Peyer's patch (tissue), 4 donors: ENCODE data around the gene TTC23.

Source experiments
- POLR2A ChIP-seq, 2 donors: fragments of 450-650 bp; IDR thresholded peaks; one replicate each; pipeline ENCODE4 v1.5.1; 2017; ENCODE audit warnings: antibody characterized with exemption in 2 of 2, mild to moderate bottlenecking in 2 of 2, moderate library complexity in 2 of 2
- TF ChIP-seq, protein P1 (sequence below), 6 experiments: fragments of 450-650 bp in 4 of 6; fragments of 200-600 bp in 2 of 6; sonication (generic) in 1 of 6; IDR thresholded peaks; one replicate each; pipeline ENCODE4 v1.5.1; 2017 to 2019; ENCODE audit warnings: antibody characterized with exemption in 6 of 6, mild to moderate bottlenecking in 3 of 6, moderate library complexity in 1 of 6

DNA sequence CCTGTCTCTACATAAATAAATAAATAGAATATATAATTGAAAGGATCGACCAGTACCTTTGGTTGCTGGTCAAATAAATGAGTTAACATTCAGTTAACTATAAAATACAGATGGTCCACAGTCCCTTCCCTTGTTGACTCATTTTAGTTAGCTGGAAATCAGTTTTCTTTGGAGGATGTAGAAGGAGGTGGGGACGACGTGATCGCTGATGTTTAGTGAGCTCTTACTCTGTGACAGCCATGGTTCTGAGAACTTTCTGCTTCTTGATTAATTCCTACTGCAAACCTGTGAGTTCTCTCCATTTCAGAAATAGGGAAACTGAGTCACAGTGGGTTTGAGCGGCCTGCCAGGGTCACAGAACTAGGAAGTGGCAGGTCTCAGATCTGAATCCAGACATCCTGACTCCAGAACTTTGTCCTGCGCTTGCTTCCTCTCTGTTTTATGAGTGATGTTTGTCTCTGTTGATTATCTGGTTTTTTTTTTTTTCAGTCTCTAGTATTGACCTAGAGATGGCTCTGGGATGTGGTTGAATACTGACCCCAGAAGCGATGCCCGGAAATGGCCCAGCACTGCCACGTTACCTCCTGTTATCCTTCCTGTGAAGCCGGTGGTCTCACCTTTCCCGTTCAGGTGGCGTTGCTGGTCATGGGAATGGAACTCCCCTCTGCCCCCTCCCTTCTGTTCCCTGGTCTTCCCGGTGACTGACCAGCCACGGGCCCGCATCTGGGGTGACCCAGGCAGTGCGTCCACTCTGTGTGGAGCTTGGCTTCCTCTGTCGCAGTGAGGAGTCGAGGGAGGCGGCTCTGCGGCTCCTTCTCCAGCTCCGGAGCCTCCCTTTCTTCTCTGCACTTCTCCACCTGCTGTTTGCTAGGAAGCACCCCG is 126.3 kb downstream of the TTC23 start:
- TF ChIP-seq, protein P1, sequence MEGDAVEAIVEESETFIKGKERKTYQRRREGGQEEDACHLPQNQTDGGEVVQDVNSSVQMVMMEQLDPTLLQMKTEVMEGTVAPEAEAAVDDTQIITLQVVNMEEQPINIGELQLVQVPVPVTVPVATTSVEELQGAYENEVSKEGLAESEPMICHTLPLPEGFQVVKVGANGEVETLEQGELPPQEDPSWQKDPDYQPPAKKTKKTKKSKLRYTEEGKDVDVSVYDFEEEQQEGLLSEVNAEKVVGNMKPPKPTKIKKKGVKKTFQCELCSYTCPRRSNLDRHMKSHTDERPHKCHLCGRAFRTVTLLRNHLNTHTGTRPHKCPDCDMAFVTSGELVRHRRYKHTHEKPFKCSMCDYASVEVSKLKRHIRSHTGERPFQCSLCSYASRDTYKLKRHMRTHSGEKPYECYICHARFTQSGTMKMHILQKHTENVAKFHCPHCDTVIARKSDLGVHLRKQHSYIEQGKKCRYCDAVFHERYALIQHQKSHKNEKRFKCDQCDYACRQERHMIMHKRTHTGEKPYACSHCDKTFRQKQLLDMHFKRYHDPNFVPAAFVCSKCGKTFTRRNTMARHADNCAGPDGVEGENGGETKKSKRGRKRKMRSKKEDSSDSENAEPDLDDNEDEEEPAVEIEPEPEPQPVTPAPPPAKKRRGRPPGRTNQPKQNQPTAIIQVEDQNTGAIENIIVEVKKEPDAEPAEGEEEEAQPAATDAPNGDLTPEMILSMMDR (IDR thresholded peaks at IDR 0.05) = no peak
- TF ChIP-seq POLR2A (IDR thresholded peaks at IDR 0.05) = no peak
